DLD1 (cell line): Measurements from ENCODE around the gene CAMSAP2.

Experiments
- in situ Hi-C: cut with HindIII; loops from 2 replicates; pipeline ENCODE4 v1.10.0; 2017; ENCODE audit warnings: low sequenced_read_pairs

The CAMSAP2 gene

DNA sequence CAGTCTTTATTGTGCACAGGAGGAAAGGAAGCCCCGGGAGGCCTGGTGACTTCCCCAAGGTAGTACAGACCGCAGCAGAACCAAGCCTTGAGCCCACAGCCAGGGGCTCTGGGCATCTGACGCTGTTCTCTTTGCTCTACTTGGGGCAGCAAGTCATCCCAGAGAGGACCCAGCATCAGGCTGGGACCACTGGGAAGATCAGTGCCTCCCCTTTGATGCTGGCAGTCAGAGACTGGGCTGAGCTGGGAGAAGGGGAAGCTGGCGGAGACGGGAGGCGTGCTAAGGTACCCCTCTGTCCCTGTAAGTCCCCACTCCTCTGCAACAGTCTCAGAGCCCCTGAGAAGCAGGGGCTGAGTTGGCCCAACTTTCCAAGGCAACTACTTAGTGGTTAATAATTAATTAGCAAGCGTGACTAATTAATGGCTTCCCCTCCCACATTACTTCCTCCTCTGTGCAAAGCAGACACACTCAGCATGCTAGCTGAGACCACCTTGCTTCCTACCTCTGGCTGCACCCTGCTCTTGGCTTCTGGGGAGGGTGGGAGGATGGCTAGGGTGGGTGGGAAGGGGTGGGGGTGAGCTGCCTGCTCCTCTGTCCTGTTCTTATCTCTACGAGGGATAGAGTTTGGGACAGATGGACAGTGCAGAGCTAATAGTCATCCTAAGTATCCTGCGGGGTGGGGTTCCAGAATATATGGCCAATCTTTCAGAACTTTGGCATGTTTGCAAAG lies 157.3 kb downstream of the CAMSAP2 start:
- in situ Hi-C loops, result no loop called here

DNA sequence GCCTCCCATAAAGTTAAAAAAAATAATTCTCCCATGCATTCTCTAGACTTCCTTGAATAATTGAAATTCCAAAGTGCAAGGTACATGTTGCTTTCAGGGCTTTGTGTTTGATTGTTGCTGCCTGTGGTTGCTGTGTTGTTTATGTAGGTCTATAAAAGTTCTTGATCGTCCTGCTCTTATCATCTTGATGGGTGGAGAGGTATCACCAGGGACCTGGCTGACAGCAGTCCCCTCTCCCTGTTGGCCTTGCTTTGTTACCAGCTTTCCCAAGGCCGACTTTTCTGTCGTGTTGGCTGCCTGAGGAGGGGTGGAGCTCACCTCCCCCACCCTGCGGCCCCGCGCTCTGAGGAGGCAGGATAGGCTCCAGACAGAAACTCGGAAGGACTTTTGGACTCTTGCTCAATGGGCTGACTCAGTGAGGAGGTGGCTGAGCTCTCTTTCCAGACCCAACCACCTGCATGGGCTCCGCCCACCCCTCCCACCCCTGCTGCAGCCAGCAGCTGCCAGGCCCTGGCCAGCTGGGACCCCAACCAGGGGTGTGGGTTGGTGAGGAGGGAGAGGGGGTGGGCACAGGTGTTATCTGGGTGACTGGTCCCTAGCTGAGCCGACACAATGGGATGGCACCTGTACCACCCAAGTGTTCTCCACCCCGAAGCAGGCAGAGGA lies 158.0 kb downstream of the CAMSAP2 start:
- in situ Hi-C loops, result no loop called here

DNA sequence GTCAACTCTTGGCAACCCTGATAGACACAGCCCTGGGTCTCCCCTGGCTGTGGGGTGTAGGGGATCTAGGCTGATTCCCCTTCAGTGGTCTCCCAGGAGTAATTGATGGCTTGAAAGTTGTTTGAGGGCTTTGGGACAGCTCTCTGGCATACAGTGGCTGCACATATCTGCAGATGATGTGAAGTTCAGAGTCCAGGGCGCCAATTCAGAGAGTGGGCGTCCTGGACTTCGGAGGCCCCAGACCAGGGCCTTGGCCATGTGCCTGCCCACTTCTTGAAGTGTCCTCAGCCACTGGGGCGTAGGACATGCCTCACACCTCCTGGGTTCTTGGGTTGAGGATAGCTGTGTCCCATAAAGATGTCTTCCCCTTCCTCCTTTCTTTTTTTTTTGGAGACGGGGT lies 158.6 kb downstream of the CAMSAP2 start:
- in situ Hi-C loops, result no loop called here

DNA sequence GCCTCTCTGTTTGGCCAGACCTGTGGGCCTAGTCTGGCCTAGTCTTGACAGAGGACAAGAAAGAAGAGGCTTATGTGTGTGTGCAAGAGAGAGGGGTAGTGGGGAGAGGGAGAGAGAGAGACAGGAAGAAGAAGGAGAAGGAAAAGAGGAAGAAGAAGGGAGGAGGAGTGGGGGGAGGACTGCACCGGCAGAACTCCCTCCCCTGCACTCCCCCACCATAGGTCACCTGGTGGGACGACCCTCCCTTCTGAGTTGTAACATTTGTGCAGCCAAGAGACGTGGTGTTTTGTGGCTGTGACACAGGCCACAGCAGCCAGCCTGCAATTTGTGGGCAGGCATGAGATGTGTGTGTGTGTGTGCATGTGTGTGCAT lies 160.3 kb downstream of the CAMSAP2 start:
- in situ Hi-C loops, result no loop called here

DNA sequence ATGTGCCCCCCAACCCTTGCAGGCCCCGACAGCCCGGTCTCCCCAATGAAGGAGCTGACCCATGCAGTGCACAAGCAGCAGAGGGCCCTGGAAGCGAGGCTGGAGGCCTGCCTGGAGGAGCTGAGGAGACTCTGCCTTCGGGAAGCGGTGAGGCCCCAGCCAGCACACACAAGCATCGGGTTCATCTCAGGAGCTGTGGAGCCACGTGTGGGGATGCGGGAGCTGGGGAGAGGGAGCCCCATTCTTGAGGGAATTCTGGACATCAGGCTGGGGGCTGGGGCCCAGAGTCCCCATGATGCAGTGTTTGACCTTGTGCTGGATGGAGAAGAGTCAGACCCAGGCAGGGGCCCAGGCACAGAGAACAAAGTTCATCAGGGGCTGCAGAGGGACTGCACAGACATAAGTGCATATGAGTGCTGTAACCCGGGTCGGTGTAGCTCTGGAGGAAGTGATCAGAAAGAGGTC lies 160.8 kb downstream of the CAMSAP2 start:
- in situ Hi-C loops, result no loop called here

DNA sequence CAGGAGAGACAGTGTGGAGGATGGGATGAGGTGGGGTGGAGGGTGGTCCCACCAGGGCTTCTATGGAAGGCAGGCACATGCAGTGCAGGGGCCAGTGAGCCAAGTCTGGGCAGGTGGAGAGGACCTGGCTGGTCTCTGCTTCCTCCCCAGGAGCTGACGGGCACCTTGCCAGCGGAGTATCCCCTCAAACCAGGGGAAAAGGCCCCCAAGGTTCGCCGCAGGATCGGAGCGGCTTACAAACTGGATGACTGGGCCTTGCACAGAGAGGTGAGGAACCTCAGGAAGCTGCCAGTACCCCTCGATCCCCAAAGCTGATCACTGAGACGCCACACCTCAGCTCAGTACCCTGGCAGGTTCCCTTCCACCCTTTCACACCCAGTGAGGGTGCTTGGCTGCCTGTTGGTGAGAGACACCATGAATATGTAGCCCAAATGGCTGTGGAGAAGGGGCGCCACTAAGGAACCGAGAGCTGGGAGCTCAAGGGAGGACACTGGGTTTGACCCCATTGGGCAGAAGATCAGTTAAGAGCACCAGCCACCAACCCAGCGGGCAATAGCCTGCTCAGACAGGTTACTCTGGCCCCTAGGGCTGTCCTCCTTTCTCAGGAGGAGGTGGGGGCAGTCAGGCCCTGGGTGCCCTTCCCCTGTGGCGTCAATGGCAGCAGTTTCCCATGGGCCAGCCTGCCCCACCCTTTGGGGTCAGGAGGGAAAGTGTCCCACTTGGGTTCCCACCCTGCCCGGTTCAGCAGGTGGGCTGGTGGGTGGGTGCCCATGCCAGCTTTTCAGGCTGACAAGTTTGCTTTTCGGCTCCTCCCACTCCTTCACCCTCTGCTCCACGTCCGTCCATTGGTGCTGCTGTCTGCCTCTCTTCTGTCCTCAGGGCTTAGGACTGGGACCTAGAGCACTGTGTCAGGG lies 161.5 kb downstream of the CAMSAP2 start:
- in situ Hi-C loops, result no loop called here

DNA sequence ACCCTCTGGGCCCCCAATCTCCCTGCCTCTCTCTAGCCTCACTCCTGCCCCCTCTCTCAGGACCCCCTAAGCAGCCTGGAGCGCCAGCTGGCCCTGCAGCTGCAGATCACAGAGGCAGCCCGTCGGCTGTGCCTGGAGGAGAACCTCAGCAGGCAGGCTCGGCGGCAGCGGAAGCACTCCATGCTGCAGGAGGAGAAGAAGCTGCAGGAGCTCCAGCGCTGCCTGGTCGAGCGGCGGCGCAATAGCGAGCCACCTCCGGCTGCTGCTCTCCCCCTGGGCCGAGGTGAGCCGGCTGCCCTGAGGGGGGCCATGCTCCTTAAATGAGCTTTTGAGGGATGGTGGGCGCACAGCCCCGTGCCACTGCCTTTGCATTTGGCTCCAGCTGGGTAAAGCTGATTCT lies 162.2 kb downstream of the CAMSAP2 start:
- in situ Hi-C loops, result no loop called here

DNA sequence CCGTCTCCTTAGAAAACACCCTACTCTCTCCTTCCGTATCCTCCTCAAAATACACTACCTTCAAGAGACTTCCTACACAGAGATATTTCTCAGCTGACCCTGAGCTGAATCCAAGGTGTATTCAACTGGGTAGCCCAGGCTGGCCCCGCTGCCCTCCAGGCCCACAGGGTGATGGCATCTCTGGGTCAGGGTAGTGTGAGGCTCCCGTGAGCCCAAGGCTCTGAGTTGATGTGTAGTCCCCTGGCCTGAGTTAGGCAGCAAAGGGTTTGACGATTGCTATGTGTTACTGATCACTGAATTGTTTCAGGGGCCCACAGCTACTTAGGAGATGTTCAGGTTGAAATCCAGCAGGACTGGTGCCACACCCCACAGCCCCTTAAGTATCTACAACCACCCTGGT lies 162.7 kb downstream of the CAMSAP2 start:
- in situ Hi-C loops, result no loop called here

DNA sequence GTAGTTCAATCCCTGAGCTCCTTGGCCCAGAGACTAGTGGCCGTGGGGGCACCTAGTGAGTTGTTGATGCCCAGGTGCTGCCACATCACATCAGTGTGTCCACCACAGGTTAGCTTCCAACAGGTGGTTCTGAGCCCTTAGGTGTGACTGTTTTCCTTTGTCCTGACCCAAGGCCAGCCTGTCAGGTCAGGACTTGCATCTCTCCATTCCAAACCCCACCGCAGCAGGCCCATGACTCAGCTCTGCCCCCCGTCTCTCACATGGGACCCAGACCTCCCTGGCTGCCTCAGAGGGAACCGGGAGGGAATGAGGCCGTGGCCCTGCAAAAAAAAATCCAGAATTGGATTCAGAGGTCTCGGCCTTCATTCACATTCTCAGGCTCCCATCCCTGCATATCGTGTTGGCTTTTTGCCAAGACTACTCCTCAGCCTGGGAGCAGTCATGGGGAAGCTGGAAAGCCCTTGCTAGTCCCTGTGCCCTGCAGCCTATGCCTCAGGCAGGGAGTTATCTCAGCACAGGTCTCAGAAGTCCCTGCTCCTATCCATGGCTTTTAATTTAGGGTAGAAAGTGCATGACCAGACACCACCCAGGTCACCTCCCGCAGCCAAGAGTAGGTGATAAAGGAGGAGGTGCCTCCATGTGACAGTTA lies 163.2 kb downstream of the CAMSAP2 start:
- in situ Hi-C loops, result no loop called here

DNA sequence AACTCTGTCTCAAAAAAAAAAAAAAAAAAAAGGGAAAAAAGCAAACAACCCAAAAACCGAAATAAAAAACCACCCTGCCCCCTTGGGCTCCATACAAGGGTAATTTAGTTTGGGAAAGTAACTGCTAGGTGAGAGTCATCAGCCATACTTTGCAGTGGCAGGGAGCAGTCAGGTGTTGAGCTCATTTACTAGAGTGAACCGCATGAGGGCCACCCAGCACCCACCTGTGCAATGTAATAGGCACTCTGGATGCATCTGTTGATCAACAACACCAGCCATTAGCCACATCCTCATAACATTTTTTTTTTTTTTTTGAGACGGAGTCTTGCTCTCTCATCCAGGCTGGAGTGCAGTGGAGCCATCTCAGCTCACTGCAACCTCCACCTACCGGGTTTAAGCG lies 165.1 kb downstream of the CAMSAP2 start:
- in situ Hi-C loops, result no loop called here

DNA sequence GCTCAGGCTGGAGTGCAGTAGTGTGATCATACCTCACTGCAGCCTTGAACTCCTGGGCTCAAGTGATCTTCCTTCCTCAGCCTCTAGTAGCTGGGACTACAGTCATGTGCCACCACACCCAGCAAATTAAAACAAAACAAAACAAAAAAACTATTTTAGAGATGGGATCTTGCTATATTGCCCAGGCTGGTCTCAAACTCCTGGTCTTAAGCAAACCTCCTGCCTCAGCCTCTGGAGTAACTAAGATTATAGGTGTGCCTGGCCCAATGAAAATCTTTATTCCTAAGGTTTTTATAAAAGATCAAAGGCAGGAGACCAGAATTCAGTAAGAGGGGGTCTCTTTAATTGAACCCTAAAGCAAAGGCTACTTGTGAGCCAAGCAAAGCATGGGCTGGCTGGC lies 166.1 kb downstream of the CAMSAP2 start:
- in situ Hi-C loops, result no loop called here

DNA sequence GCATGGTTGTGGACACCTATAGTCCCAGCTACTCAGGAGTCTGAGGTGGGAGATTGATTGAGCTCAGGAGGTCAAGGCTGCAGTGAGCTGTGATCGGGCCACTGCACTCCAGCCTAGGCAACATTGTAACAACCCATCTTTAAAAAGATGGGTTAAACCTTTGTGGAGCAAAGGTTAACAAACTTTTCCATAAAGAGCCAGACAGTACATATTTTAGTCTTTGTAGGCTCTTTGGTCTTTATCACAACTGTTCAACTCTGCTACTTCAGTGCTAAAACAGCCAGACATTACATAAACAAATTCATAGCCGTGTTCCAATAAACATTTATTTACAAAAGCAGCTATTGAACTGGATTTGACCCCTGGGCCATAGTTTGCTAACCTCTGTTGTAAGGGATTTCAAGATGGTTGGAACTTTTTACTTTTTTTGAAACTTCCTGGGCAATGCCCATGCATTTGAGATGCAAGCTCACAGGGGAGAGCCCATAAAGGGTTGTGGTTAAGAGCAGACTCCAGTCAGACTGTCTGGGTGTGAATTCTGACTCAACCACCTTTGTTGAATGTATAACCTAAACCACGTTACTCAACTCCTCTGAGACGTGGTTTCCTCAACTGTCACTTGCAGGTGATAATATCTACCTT lies 166.8 kb downstream of the CAMSAP2 start:
- in situ Hi-C loops, result no loop called here

DNA sequence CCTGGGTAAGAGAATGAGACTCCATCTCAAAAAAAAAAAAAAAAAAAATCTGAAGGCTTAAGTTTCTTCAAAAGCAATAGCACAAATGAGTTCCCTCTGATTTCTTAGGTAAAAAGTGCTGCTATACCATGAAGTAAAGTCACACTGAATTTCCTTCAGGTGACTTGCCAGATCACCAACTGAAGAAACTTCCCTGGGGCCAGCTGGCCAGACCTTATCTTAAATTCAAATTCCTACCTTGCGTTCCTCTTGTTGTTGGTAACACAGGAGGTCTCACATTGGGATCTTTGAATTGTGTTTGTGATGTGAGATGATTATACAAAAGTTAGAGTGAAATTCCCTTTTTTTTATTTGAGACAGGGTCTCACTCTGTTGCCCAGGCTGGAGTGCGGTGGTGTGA lies 167.8 kb downstream of the CAMSAP2 start:
- in situ Hi-C loops, result no loop called here

DNA sequence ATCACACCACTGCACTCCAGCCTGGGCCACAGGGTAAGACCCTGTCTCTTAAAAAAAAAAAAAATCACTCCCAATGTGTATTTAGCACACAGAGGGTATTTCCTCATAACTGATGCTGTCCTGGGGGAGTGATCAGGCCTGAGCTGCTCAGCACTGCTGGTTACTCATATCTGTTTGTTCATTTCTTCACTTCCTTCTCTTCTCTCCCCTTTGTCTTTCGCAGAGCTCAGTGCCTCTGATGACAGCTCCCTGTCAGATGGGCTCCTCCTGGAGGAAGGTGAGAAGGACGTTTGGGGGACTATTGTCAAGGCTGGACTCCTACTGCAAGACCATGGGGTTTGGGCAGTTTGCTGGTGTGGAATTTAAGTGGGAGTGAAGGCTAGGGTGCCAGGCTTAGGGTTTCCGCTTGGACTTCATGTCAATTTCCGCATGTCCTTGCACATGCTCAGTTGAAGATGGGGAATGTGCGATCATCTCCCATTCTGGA lies 169.0 kb downstream of the CAMSAP2 start:
- in situ Hi-C loops, result no loop called here

DNA sequence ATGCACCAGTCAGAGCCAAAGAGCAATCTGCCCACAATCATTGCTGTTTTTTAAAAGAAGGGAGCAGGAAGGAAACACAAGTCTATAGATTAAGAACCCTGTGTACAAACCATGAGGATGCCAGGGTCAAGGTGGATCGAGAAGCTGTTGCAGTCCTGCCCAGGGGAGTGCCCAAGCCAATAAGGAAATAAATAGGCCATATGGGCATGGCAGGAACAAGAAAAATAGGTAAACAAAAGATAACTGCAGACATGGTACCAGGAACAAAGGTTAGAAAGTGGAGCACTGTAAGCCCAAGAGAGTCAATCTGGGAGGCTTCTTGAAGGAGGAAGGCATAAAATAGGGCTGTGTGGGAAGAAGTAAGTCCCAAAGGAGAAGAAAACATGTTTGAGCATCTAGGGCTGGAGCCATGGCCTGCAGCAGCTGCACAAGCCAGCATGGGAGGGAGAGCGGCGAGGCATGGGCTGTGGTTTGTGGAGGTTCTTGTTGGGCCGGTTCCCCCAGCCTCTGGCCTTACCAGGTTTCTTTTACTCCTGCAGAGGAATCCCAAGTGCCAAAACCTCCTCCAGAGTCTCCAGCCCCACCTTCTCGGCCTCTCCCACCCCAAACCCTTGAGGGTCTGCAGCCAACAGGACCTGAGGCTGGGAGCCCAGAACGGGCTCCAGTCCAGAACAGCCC lies 169.6 kb downstream of the CAMSAP2 start:
- in situ Hi-C loops, result no loop called here

DNA sequence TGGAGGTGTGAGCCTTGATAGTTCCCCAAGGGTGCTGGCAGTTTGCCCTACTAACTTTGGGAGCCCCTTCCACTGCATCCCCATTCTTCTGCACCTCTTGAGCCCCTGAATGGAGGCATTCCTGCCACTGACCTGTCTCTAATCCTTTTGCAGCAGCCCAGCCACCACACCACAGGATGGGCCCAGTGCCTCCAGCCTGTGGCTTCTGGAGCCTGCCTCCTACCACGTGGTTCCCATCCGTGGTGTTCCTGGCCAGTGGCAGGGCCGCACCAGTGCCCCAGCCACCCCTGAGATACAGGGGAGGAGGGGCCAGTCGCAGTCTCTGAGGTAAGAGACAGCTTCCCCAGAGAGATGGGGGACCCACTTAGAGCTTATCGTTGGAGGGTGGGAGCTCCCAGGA lies 170.4 kb downstream of the CAMSAP2 start:
- in situ Hi-C loops, result no loop called here

DNA sequence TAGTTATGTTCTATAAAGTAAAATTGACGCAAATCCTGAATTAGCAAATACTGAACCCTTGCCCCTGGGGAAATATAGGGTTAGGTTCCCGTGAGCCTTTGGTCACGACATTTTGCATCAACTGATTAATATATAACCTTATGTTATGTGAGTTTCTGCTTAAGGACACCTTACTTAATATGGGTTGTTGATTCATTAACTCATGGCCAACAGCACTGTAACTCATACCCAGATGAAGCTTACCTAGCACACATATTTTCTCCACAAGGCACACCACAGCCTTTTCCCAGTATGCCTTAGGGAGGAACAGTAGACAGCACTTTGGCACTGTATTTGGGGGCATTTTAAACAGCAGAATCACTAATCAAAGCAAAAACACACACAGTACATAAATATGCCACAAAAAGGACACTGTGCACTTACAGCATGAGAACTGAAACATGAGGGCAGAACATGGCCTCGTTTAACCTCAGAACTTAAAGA lies 171.1 kb downstream of the CAMSAP2 start:
- in situ Hi-C loops, result no loop called here
